GM12878 (cell line): ENCODE measurements around the gene PCNX4. TPM values are rescaled to one million over a fixed set of nuclear protein-coding genes. Genes with fewer than 3 reads are reported as not detected.

Experiments used
- ATF7 ChIP-seq: fragments of 450-650 bp; IDR thresholded peaks from 2 replicates; pipeline ENCODE4 v1.6.1; 2016; ENCODE audit warnings: low read depth, mild to moderate bottlenecking
- E4F1 ChIP-seq: fragments of 450-650 bp; IDR thresholded peaks from 2 replicates; pipeline ENCODE4 v1.6.1; 2018; ENCODE audit warnings: borderline replicate concordance, mild to moderate bottlenecking; ENCODE audit not compliant: partially characterized antibody
- KDM1A ChIP-seq: fragments of 200-600 bp; sonication (generic); IDR thresholded peaks from 2 replicates; pipeline ENCODE4 v1.6.1; 2016; ENCODE audit warnings: borderline replicate concordance
- KLF5 ChIP-seq: fragments of 450-650 bp; IDR thresholded peaks from 2 replicates; pipeline ENCODE4 v1.6.1; 2014; ENCODE audit warnings: mild to moderate bottlenecking; ENCODE audit not compliant: partially characterized antibody
- MEF2A ChIP-seq: IDR thresholded peaks from 2 replicates; pipeline ENCODE4 v1.6.1; 2011; ENCODE audit warnings: low read depth, mild to moderate bottlenecking, low read length, moderate library complexity; ENCODE audit not compliant: insufficient read depth
- NFYA ChIP-seq: IDR thresholded peaks from 2 replicates; pipeline ENCODE4 v1.6.1; 2011; ENCODE audit warnings: low read depth, mild to moderate bottlenecking, low read length, improper control_type of control experiment, borderline replicate concordance
- RB1 ChIP-seq: fragments of 450-650 bp; formaldehyde crosslinking; IDR thresholded peaks from 2 replicates; pipeline ENCODE4 v1.6.1; 2017; ENCODE audit warnings: mild to moderate bottlenecking, borderline replicate concordance
- SPI1 ChIP-seq: IDR thresholded peaks from 2 replicates; pipeline ENCODE4 v1.6.1; 2011; ENCODE audit warnings: low read depth, mild to moderate bottlenecking, low read length, moderate library complexity, borderline replicate concordance; ENCODE audit not compliant: insufficient read depth
- TCF12 ChIP-seq: IDR thresholded peaks from 2 replicates; pipeline ENCODE4 v1.6.1; 2011; ENCODE audit warnings: low read depth, mild to moderate bottlenecking, low read length
- ZBED1 ChIP-seq: IDR thresholded peaks from 2 replicates; pipeline ENCODE4 v1.6.1; 2016; ENCODE audit warnings: borderline replicate concordance
- polyA plus RNA-seq, 11 experiments: library from polyadenylated mRNA; depleted of rRNA in 4 of 11; unstranded in 6 of 11; stranded (reverse) in 5 of 11; fragments of >200 nt; fragmentation: Nextera tagmentation in 4 of 11; fragmentation: Illumina TruSeq in 1 of 11; extraction: Ambion mirVana in 4 of 11; extraction: Trizol in 1 of 11; gene quantifications; 1 replicate in 1 of 11; 2 replicates in 10 of 11; pipeline versions ENCODE4 v1.2.1 to v1.2.3, GENCODE V29; 2011 to 2016; ENCODE audit warnings: inconsistent platforms in 2 of 11, missing spikeins in 2 of 11, low read depth in 1 of 11
- total RNA-seq, 4 experiments: library from RNA; depleted of rRNA in 3 of 4; stranded (reverse); fragments of >200 nt in 3 of 4; fragmentation: Illumina TruSeq in 1 of 4; extraction: Trizol in 1 of 4; gene quantifications; 2 replicates each; pipeline versions ENCODE4 v1.2.1 to v1.2.3, GENCODE V29; 2013 to 2021

PCNX4 gene
- total and polyA plus RNA-seq, 10 of the 15 experiments (the other 5 are each of a cell fraction or from before 2014, with no cell fraction given), result 13.8 to 56.6 (median 39.4) TPM

- TF ChIP-seq MEF2A (no peak), NFYA (no peak), TCF12 (no peak), SPI1 (no peak), RB1 (no peak), ZBED1 (no peak), KDM1A (no peak), ATF7 (no peak; the same call in 1 of the 2 replicates), E4F1 (no peak), KLF5 (no peak)
Observed at GRCh38 chr14:60215520-60216420, 124.0 kb downstream of the PCNX4 start (continued).
